HG02610 (cell line): ENCODE measurements around the gene ULK4.

Experiments
- ATAC-seq: cut with Tn5 transposase; IDR thresholded peaks from one replicate; pipeline ENCODE4 v1.9.1; 2021; ENCODE audit warnings: mild to moderate bottlenecking, moderate library complexity; ENCODE audit not compliant: unreplicated experiment

ULK4 gene

GRCh38 chr3:41327718-41328117 lies 634.2 kb downstream of the ULK4 start:
- ATAC-seq: no peak

GRCh38 chr3:41324156-41324475 lies 637.8 kb downstream of the ULK4 start:
- no peak for ATAC-seq

GRCh38 chr3:41323467-41324155 lies 638.3 kb downstream of the ULK4 start:
- no peak for ATAC-seq

- ATAC-seq: no peak
Observed at GRCh38 chr3:41321642-41321980, 640.3 kb downstream of the ULK4 start.

GRCh38 chr3:41320953-41321641 lies 640.8 kb downstream of the ULK4 start:
- no peak for ATAC-seq

GRCh38 chr3:41318520-41318919 lies 643.4 kb downstream of the ULK4 start:
- ATAC-seq: no peak

GRCh38 chr3:41317718-41318117 lies 644.2 kb downstream of the ULK4 start:
- no peak for ATAC-seq

- ATAC-seq: no peak
Observed at GRCh38 chr3:41317298-41317697, 644.6 kb downstream of the ULK4 start.

GRCh38 chr3:41315126-41315525 lies 646.8 kb downstream of the ULK4 start:
- ATAC-seq: no peak

- no peak for ATAC-seq
Observed at GRCh38 chr3:41308119-41308518, 653.8 kb downstream of the ULK4 start.

GRCh38 chr3:41307065-41307464 lies 654.8 kb downstream of the ULK4 start:
- ATAC-seq: no peak

GRCh38 chr3:41304593-41304992 lies 657.3 kb downstream of the ULK4 start:
- ATAC-seq: no peak

GRCh38 chr3:41302295-41302694 lies 659.6 kb downstream of the ULK4 start:
- no peak for ATAC-seq

- no peak for ATAC-seq
Observed at GRCh38 chr3:41301548-41301947, 660.4 kb downstream of the ULK4 start.

GRCh38 chr3:41299036-41299435 lies 662.9 kb downstream of the ULK4 start:
- no peak for ATAC-seq

GRCh38 chr3:41297750-41298149 lies 664.2 kb downstream of the ULK4 start:
- ATAC-seq: no peak

- ATAC-seq: no peak
Observed at GRCh38 chr3:41296556-41296955, 665.3 kb downstream of the ULK4 start.

- ATAC-seq: no peak
Observed at GRCh38 chr3:41295740-41296139, 666.2 kb downstream of the ULK4 start.

- ATAC-seq: no peak
Observed at GRCh38 chr3:41293169-41293681, 668.7 kb downstream of the ULK4 start.

- ATAC-seq: no peak
Observed at GRCh38 chr3:41290736-41291135, 671.2 kb downstream of the ULK4 start.

- no peak for ATAC-seq
Observed at GRCh38 chr3:41290306-41290705, 671.6 kb downstream of the ULK4 start.

GRCh38 chr3:41288785-41289184 lies 673.1 kb downstream of the ULK4 start:
- no peak for ATAC-seq

- no peak for ATAC-seq
Observed at GRCh38 chr3:41286305-41286704, 675.6 kb downstream of the ULK4 start.
